HepG2 (cell line): ENCODE results near the gene BAZ1B. TPM values are rescaled to one million over a fixed set of nuclear protein-coding genes. Genes with fewer than 3 reads are reported as not detected.

Source experiments
- DZIP1 ChIP-seq: sonication (generic); formaldehyde crosslinking; IDR thresholded peaks from 2 replicates; pipeline ENCODE4 v1.5.0; 2020; ENCODE audit warnings: mild to moderate bottlenecking, missing genetic modification reagents
- FOSL2 ChIP-seq: sonication (generic); formaldehyde crosslinking; IDR thresholded peaks from 2 replicates; pipeline ENCODE4 v1.4.0; 2020; ENCODE audit warnings: missing genetic modification reagents
- HMG20A ChIP-seq: IDR thresholded peaks from 2 replicates; pipeline ENCODE4 v1.6.1; 2016; ENCODE audit warnings: borderline replicate concordance
- MAX ChIP-seq: IDR thresholded peaks from 2 replicates; pipeline ENCODE4 v1.6.1; 2012; ENCODE audit warnings: inconsistent platforms
- NFIC ChIP-seq: IDR thresholded peaks from 2 replicates; pipeline ENCODE4 v1.6.1; 2012; ENCODE audit warnings: mild to moderate bottlenecking, low read length, inconsistent platforms
- PHB2 ChIP-seq: fragments of 450-650 bp; IDR thresholded peaks from 2 replicates; pipeline ENCODE4 v1.6.1; 2018; ENCODE audit not compliant: partially characterized antibody
- ZNF318 ChIP-seq: sonication (generic); formaldehyde crosslinking; IDR thresholded peaks from 2 replicates; pipeline ENCODE4 v1.4.0; 2020; ENCODE audit warnings: mild to moderate bottlenecking, missing genetic modification reagents
- ZUFSP ChIP-seq: sonication (generic); formaldehyde crosslinking; IDR thresholded peaks from 2 replicates; pipeline ENCODE4 v1.9.0; 2021; ENCODE audit warnings: missing genetic modification reagents, mild to moderate bottlenecking, borderline replicate concordance
- polyA plus RNA-seq, 8 experiments: library from polyadenylated mRNA; depleted of rRNA in 3 of 8; stranded (reverse) in 7 of 8; unstranded in 1 of 8; fragments of >200 nt; fragmentation: Illumina TruSeq in 4 of 8; extraction: Trizol in 4 of 8; gene quantifications; 2 replicates each; pipeline versions ENCODE4 v1.2.1 to v1.2.3, GENCODE V29; 2011 to 2016; ENCODE audit warnings: low read depth in 4 of 8, missing spikeins in 1 of 8, mixed read lengths in 1 of 8; ENCODE audit not compliant: insufficient read depth in 1 of 8
- total RNA-seq, 5 experiments: library from RNA; depleted of rRNA; stranded (reverse); fragments of >200 nt; fragmentation: Illumina TruSeq; extraction: Trizol; gene quantifications; 2 replicates each; pipeline ENCODE4 v1.2.3, GENCODE V29; 2016; ENCODE audit warnings: low read depth in 1 of 5
- TF ChIP-seq, protein P1 (sequence below): sonication (generic); formaldehyde crosslinking; IDR thresholded peaks from 2 replicates; pipeline ENCODE4 v1.4.0; 2020; ENCODE audit warnings: mild to moderate bottlenecking, missing genetic modification reagents, borderline replicate concordance

BAZ1B gene
- total and polyA plus RNA-seq, 2 of the 13 experiments (the other 11 are each of a cell fraction or from before 2014, with no cell fraction given) = 18.6 to 69.4 TPM

DNA sequence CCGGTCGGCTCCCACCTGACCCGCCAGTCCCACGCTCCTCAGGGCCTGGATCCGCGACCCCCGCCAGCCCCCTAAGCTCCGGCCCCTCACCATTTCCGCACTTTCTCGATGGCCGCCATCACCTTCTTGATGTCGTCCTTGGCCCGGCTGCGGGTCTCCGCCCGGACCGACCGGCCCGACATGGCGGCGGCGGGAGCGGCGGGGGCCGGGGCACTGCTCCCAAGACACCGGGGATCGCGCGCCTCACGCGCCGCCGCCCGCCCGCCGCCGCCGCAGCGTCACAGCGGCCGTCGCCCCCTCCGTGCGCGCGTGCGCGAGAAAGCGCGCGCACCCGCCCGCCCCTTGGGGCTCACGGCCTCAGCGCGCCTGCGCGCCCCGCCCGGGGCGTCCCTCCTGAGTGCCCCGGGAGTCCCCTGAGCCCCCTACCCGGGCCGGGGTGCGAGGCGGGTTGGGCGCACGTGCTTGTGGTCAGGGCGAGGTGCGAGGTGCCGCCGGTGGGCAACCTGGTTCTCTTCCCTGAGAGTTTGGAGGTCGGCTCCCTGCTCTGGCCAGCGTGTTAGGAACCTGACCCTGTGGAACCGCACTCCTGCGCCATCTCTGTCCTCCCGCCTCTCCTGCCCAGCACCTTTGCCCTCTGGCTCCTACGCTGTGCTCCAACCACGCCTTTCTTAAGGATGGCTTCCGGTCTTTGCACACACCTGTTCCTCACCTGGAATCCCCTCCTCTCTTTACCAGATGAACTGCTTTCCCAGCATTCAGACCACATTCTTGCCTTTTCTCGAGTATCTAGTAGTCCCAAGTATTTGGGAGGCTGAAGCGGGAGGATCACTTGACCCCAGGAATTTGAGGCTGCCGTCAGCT is 35.5 kb upstream of the BAZ1B start, which contains the start of gene BCL7B (continued):
- TF ChIP-seq ZNF318 (CRISPR knock-in tag) (peak; percentile 43; the same call in 1 of the 2 replicates), NFIC (no peak), FOSL2 (CRISPR knock-in tag) (peak; percentile 39; the same call in 1 of the 2 replicates), DZIP1 (CRISPR knock-in tag) (peak; percentile 70; the same call in 1 of the 2 replicates), PHB2 (no peak), HMG20A (CRISPR knock-in tag) (no peak), ZUFSP (CRISPR knock-in tag) (no peak), MAX (peak; percentile 99)
- TF ChIP-seq, protein P1, sequence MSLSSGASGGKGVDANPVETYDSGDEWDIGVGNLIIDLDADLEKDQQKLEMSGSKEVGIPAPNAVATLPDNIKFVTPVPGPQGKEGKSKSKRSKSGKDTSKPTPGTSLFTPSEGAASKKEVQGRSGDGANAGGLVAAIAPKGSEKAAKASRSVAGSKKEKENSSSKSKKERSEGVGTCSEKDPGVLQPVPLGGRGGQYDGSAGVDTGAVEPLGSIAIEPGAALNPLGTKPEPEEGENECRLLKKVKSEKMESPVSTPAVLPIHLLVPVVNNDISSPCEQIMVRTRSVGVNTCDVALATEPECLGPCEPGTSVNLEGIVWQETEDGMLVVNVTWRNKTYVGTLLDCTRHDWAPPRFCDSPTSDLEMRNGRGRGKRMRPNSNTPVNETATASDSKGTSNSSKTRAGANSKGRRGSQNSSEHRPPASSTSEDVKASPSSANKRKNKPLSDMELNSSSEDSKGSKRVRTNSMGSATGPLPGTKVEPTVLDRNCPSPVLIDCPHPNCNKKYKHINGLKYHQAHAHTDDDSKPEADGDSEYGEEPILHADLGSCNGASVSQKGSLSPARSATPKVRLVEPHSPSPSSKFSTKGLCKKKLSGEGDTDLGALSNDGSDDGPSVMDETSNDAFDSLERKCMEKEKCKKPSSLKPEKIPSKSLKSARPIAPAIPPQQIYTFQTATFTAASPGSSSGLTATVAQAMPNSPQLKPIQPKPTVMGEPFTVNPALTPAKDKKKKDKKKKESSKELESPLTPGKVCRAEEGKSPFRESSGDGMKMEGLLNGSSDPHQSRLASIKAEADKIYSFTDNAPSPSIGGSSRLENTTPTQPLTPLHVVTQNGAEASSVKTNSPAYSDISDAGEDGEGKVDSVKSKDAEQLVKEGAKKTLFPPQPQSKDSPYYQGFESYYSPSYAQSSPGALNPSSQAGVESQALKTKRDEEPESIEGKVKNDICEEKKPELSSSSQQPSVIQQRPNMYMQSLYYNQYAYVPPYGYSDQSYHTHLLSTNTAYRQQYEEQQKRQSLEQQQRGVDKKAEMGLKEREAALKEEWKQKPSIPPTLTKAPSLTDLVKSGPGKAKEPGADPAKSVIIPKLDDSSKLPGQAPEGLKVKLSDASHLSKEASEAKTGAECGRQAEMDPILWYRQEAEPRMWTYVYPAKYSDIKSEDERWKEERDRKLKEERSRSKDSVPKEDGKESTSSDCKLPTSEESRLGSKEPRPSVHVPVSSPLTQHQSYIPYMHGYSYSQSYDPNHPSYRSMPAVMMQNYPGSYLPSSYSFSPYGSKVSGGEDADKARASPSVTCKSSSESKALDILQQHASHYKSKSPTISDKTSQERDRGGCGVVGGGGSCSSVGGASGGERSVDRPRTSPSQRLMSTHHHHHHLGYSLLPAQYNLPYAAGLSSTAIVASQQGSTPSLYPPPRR (CRISPR knock-in tag) = peak; percentile 55; the same call in 1 of the 2 replicates
